Measurements from ENCODE around the gene MTCH2. TPM values are rescaled to one million over a fixed set of nuclear protein-coding genes. Genes with fewer than 3 reads are reported as not detected.

The MTCH2 gene
- total RNA-seq, 1 experiment from 2014 or later, result 160 TPM

DNA sequence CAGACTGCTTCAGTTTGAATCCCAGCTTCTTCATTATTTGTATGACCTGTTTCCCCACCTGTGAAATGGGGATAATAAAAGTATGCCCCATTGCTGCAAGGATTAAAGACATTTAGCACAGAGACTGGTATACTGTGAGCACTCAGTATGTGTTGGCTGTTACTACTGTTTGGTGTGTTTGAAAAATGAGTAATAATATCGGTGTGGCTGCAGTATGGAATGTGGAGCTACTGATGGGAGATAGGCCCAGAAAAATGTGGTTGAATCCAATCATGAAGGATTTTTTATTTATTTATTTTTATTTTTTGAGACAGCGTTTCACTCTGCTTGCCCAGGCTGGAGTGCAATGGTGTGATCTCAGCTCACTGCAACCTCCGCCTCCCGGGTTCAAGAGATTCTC is 39.1 kb downstream of the MTCH2 start (continued):
- TF ChIP-seq, protein P1, sequence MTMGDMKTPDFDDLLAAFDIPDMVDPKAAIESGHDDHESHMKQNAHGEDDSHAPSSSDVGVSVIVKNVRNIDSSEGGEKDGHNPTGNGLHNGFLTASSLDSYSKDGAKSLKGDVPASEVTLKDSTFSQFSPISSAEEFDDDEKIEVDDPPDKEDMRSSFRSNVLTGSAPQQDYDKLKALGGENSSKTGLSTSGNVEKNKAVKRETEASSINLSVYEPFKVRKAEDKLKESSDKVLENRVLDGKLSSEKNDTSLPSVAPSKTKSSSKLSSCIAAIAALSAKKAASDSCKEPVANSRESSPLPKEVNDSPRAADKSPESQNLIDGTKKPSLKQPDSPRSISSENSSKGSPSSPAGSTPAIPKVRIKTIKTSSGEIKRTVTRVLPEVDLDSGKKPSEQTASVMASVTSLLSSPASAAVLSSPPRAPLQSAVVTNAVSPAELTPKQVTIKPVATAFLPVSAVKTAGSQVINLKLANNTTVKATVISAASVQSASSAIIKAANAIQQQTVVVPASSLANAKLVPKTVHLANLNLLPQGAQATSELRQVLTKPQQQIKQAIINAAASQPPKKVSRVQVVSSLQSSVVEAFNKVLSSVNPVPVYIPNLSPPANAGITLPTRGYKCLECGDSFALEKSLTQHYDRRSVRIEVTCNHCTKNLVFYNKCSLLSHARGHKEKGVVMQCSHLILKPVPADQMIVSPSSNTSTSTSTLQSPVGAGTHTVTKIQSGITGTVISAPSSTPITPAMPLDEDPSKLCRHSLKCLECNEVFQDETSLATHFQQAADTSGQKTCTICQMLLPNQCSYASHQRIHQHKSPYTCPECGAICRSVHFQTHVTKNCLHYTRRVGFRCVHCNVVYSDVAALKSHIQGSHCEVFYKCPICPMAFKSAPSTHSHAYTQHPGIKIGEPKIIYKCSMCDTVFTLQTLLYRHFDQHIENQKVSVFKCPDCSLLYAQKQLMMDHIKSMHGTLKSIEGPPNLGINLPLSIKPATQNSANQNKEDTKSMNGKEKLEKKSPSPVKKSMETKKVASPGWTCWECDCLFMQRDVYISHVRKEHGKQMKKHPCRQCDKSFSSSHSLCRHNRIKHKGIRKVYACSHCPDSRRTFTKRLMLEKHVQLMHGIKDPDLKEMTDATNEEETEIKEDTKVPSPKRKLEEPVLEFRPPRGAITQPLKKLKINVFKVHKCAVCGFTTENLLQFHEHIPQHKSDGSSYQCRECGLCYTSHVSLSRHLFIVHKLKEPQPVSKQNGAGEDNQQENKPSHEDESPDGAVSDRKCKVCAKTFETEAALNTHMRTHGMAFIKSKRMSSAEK (CRISPR knock-in tag; IDR thresholded peaks at IDR 0.05; ENCODE audit: borderline replicate concordance), result no peak
- TF ChIP-seq SOX15 (CRISPR knock-in tag; IDR thresholded peaks at IDR 0.05) (no peak), SP1 (CRISPR knock-in tag; conservative IDR thresholded peaks at IDR 0.05) (no peak), ZNF263 (CRISPR knock-in tag; IDR thresholded peaks at IDR 0.05; ENCODE audit: low read depth) (no peak), ZNF396 (CRISPR knock-in tag; IDR thresholded peaks at IDR 0.05; ENCODE audit: borderline replicate concordance) (no peak), ZNF232 (CRISPR knock-in tag; IDR thresholded peaks at IDR 0.05) (no peak), TCF7 (CRISPR knock-in tag; IDR thresholded peaks at IDR 0.05; ENCODE audit: low read depth) (no peak), MXD4 (CRISPR knock-in tag; IDR thresholded peaks at IDR 0.05; ENCODE audit: borderline replicate concordance) (no peak), ZNF138 (CRISPR knock-in tag; conservative IDR thresholded peaks at IDR 0.05) (no peak)
- TF ChIP-seq, protein P2, sequence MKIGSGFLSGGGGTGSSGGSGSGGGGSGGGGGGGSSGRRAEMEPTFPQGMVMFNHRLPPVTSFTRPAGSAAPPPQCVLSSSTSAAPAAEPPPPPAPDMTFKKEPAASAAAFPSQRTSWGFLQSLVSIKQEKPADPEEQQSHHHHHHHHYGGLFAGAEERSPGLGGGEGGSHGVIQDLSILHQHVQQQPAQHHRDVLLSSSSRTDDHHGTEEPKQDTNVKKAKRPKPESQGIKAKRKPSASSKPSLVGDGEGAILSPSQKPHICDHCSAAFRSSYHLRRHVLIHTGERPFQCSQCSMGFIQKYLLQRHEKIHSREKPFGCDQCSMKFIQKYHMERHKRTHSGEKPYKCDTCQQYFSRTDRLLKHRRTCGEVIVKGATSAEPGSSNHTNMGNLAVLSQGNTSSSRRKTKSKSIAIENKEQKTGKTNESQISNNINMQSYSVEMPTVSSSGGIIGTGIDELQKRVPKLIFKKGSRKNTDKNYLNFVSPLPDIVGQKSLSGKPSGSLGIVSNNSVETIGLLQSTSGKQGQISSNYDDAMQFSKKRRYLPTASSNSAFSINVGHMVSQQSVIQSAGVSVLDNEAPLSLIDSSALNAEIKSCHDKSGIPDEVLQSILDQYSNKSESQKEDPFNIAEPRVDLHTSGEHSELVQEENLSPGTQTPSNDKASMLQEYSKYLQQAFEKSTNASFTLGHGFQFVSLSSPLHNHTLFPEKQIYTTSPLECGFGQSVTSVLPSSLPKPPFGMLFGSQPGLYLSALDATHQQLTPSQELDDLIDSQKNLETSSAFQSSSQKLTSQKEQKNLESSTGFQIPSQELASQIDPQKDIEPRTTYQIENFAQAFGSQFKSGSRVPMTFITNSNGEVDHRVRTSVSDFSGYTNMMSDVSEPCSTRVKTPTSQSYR (CRISPR knock-in tag; IDR thresholded peaks at IDR 0.05), result no peak
- TF ChIP-seq, protein P3, sequence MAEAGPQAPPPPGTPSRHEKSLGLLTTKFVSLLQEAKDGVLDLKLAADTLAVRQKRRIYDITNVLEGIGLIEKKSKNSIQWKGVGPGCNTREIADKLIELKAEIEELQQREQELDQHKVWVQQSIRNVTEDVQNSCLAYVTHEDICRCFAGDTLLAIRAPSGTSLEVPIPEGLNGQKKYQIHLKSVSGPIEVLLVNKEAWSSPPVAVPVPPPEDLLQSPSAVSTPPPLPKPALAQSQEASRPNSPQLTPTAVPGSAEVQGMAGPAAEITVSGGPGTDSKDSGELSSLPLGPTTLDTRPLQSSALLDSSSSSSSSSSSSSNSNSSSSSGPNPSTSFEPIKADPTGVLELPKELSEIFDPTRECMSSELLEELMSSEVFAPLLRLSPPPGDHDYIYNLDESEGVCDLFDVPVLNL (CRISPR knock-in tag; IDR thresholded peaks at IDR 0.05; ENCODE audit: borderline replicate concordance, low read depth), result no peak

DNA sequence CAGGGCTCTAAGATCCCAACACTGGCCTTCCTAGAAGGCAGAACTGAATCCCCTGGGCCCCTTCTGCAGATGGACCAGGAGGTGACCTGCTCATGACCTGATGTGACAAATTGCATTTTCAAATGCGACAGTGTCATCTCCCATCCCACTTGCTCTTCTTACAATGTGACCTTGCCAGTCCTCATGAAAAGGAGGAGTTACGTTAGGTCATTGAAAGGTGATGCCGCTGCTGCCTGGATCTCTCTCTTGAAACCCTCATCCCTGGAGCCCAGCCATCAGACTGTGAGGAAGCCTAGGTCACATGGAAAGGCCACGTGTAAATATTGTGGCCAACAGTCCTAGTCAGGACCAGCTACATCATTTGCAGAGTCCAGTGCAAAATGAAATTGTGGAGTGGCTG is 42.5 kb downstream of the MTCH2 start:
- no peaks in the 10 kb centered on the region for H3K36me3 Mint-ChIP-seq
- H3K9me3 Mint-ChIP-seq, result no peaks in the 10 kb centered on the region
- H3K27ac Mint-ChIP-seq, result no peak overlapping the region
- TF ChIP-seq SMAD4 (CRISPR knock-in tag; IDR thresholded peaks at IDR 0.05) (no peak), ZNF121 (CRISPR knock-in tag; IDR thresholded peaks at IDR 0.05) (no peak), FOXJ3 (CRISPR knock-in tag; IDR thresholded peaks at IDR 0.05; ENCODE audit: borderline replicate concordance) (no peak), TP53 (CRISPR knock-in tag; IDR thresholded peaks at IDR 0.05) (no peak), PRRX2 (CRISPR knock-in tag; IDR thresholded peaks at IDR 0.05) (no peak)
- TF ChIP-seq, protein P4, sequence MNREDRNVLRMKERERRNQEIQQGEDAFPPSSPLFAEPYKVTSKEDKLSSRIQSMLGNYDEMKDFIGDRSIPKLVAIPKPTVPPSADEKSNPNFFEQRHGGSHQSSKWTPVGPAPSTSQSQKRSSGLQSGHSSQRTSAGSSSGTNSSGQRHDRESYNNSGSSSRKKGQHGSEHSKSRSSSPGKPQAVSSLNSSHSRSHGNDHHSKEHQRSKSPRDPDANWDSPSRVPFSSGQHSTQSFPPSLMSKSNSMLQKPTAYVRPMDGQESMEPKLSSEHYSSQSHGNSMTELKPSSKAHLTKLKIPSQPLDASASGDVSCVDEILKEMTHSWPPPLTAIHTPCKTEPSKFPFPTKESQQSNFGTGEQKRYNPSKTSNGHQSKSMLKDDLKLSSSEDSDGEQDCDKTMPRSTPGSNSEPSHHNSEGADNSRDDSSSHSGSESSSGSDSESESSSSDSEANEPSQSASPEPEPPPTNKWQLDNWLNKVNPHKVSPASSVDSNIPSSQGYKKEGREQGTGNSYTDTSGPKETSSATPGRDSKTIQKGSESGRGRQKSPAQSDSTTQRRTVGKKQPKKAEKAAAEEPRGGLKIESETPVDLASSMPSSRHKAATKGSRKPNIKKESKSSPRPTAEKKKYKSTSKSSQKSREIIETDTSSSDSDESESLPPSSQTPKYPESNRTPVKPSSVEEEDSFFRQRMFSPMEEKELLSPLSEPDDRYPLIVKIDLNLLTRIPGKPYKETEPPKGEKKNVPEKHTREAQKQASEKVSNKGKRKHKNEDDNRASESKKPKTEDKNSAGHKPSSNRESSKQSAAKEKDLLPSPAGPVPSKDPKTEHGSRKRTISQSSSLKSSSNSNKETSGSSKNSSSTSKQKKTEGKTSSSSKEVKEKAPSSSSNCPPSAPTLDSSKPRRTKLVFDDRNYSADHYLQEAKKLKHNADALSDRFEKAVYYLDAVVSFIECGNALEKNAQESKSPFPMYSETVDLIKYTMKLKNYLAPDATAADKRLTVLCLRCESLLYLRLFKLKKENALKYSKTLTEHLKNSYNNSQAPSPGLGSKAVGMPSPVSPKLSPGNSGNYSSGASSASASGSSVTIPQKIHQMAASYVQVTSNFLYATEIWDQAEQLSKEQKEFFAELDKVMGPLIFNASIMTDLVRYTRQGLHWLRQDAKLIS (CRISPR knock-in tag; IDR thresholded peaks at IDR 0.05; ENCODE audit: borderline replicate concordance), result no peak
- H3K27me3 Mint-ChIP-seq (ENCODE audit: low read depth), result peaks cover 13% of the 10 kb centered on the region
- no peak overlapping the region for H3K4me3 Mint-ChIP-seq
- peaks cover 7% of the 10 kb centered on the region for H3K4me1 Mint-ChIP-seq
- ATAC-seq, result no peak
- CTCF ChIA-PET, result interaction anchor here (1.3 kb wide), 1 partner anchor 17 kb away, joined by 5 read pairs; no protein-coding TSS in a partner anchor
- POLR2A ChIA-PET, result no interaction called here
- no peak for DNase-seq (ENCODE audit: low spot score)

All from WTC11 (cell line).